PC-9 (cell line): Measurements from ENCODE around the gene CDT1. TPM values are rescaled to one million over a fixed set of nuclear protein-coding genes. Genes with fewer than 3 reads are reported as not detected.

ENCODE experiments used
- BruUV-seq: library from RNA; stranded (reverse); fragments of 400-500 nt; replicated peaks from 2 replicates; lab custom pipeline; 2021; lab: Mats Ljungman, UMichigan
- CTCF ChIA-PET: fragments of 300-600 bp; sonication (Branson Sonifier 250); formaldehyde crosslinking; loops from one replicate; lab custom pipeline; 2022; ENCODE audit warnings: antibody characterized with exemption; lab: Charles Lee
- POLR2A ChIA-PET: fragments of 300-600 bp; sonication (Branson Sonifier 250); formaldehyde crosslinking; loops from one replicate; lab custom pipeline; 2022; ENCODE audit warnings: antibody characterized with exemption; ENCODE audit not compliant: unreplicated experiment; lab: Charles Lee
- DNase-seq, 2 experiments: peaks; one replicate each; pipeline versions ENCODE4 v3.0.0 to v3.0.0-alpha.2; 2015 to 2022; ENCODE audit warnings: mixed read lengths in 1 of 2
- H2AFZ ChIP-seq: fragments of 200-600 bp; sonication (generic); 2 replicates; pipeline ENCODE4 v1.8.1; 2017; ENCODE audit warnings: antibody characterized with exemption
- H3F3A ChIP-seq: fragments of 200-600 bp; sonication (generic); 2 replicates; pipeline ENCODE4 v1.8.1; 2017; ENCODE audit warnings: antibody characterized with exemption, mild to moderate bottlenecking, low read depth; ENCODE audit not compliant: insufficient read depth
- H3K27ac ChIP-seq: fragments of 200-600 bp; sonication (generic); 2 replicates; pipeline ENCODE4 v1.6.1; 2016; ENCODE audit warnings: mixed run types
- H3K27me3 ChIP-seq: fragments of 200-600 bp; sonication (generic); 2 replicates; pipeline ENCODE4 v1.6.1; 2016; ENCODE audit warnings: low read depth, mixed run types; ENCODE audit not compliant: insufficient read depth
- H3K36me3 ChIP-seq: fragments of 200-600 bp; sonication (generic); 2 replicates; pipeline ENCODE4 v1.6.1; 2016; ENCODE audit warnings: low read depth, mixed run types
- H3K4me1 ChIP-seq: fragments of 200-600 bp; sonication (generic); replicated peaks from 2 replicates; pipeline ENCODE4 v1.6.1; 2016; ENCODE audit warnings: mixed run types; ENCODE audit not compliant: insufficient read depth
- H3K4me2 ChIP-seq: fragments of 200-600 bp; sonication (generic); 2 replicates; pipeline ENCODE4 v1.6.1; 2017; ENCODE audit warnings: mixed run types
- H3K4me3 ChIP-seq: fragments of 200-600 bp; sonication (generic); 2 replicates; pipeline ENCODE4 v1.6.1; 2016; ENCODE audit warnings: mixed run types
- H3K79me2 ChIP-seq: fragments of 200-600 bp; sonication (generic); 2 replicates; pipeline ENCODE4 v1.6.1; 2017; ENCODE audit warnings: low read depth, mixed run types
- H3K9me2 ChIP-seq: fragments of 200-600 bp; sonication (generic); 2 replicates; pipeline ENCODE4 v1.8.1; 2017; ENCODE audit warnings: mild to moderate bottlenecking; ENCODE audit not compliant: insufficient read depth
- H3K9me3 ChIP-seq: fragments of 200-600 bp; sonication (generic); 2 replicates; pipeline ENCODE4 v1.8.1; 2016; ENCODE audit warnings: low read depth; ENCODE audit not compliant: insufficient read depth
- H4K20me1 ChIP-seq: fragments of 200-600 bp; sonication (generic); 2 replicates; pipeline ENCODE4 v1.8.1; 2017; ENCODE audit not compliant: insufficient read depth
- CTCF ChIP-seq: fragments of 200-600 bp; sonication (generic); conservative IDR thresholded peaks from 2 replicates; pipeline ENCODE4 v1.6.1; 2017; ENCODE audit warnings: mixed run types, antibody characterized with exemption, mild to moderate bottlenecking, moderate library complexity
- EZH2 ChIP-seq: fragments of 200-600 bp; sonication (generic); IDR thresholded peaks from 2 replicates; pipeline ENCODE4 v1.8.0; 2017; ENCODE audit warnings: antibody characterized with exemption, low read depth
- intact Hi-C: fragments of 100-400 bp; cut with micrococcal nuclease; formaldehyde crosslinking; loops from one replicate; pipeline ENCODE4 v1.10.0; 2022; ENCODE audit not compliant: unreplicated experiment
- total RNA-seq: library from RNA; stranded (reverse); gene quantifications from 2 replicates; pipeline ENCODE4 v1.2.3, GENCODE V29; 2021

The CDT1 gene
- total RNA-seq, 1 experiment from 2014 or later, result 73.2 TPM

- CTCF ChIA-PET, result interaction anchor here (0.9 to 1.3 kb wide), 3 partner anchors 12 to 21 kb away, joined by 3 to 10 read pairs (median 3); no protein-coding TSS in a partner anchor
- Histone ChIP-seq H3K79me2 (peaks cover 72% of the 10 kb centered on the region), H2AFZ (no peak overlapping the region), H3K4me1 (peaks cover 93% of the 10 kb centered on the region), H3K4me2 (peak overlapping the region; percentile 38), H3K9me2 (no peaks in the 10 kb centered on the region), H3K9me3 (no peaks in the 10 kb centered on the region), H3K36me3 (no peaks in the 10 kb centered on the region), H3K27me3 (no peaks in the 10 kb centered on the region), H3F3A (peaks cover 73% of the 10 kb centered on the region), H3K4me3 (no peak overlapping the region), H4K20me1 (peaks cover 36% of the 10 kb centered on the region), H3K27ac (no peak overlapping the region)
- peak; percentile 63 to 74 for DNase-seq
- BruUV-seq, result no TSS peak
- no peak for TF ChIP-seq EZH2
- TF ChIP-seq CTCF, result no peak
- POLR2A ChIA-PET, result interaction anchor here (0.6 to 1.1 kb wide), 4 partner anchors 9 to 51 kb away, joined by 3 to 4 read pairs (median 3); no protein-coding TSS in a partner anchor
- intact Hi-C loops, result loop anchor here (5.0 kb wide), 1 partner anchor 96 kb away; the partner anchor contains the start of gene MVD
Measured at GRCh38 chr16:88758227-88758943, 45.2 kb upstream of the CDT1 start.

- Histone ChIP-seq H2AFZ (no peak overlapping the region), H3K79me2 (peaks cover 69% of the 10 kb centered on the region), H3F3A (peaks cover 78% of the 10 kb centered on the region), H3K9me2 (no peaks in the 10 kb centered on the region), H3K27ac (no peak overlapping the region), H3K4me3 (no peak overlapping the region), H3K36me3 (no peaks in the 10 kb centered on the region), H3K4me1 (peaks cover 97% of the 10 kb centered on the region), H3K9me3 (no peaks in the 10 kb centered on the region), H3K4me2 (peak overlapping the region; percentile 38), H3K27me3 (no peaks in the 10 kb centered on the region), H4K20me1 (peaks cover 34% of the 10 kb centered on the region)
- no TSS peak for BruUV-seq
- intact Hi-C loops, result loop anchor here (5.0 kb wide), 1 partner anchor 97 kb away; the partner anchor contains the start of gene MVD
- TF ChIP-seq EZH2, result no peak
- TF ChIP-seq CTCF, result no peak
- no peak for DNase-seq
- CTCF ChIA-PET, result interaction anchor here (0.7 to 1.3 kb wide), 2 partner anchors 21 to 35 kb away, joined by 3 to 6 read pairs; no protein-coding TSS in a partner anchor
- POLR2A ChIA-PET, result interaction anchor here (0.6 to 1.1 kb wide), 4 partner anchors 11 to 50 kb away, joined by 3 to 4 read pairs (median 4); no protein-coding TSS in a partner anchor
Measured at GRCh38 chr16:88758944-88759244, 44.7 kb upstream of the CDT1 start.

- Histone ChIP-seq H3K27me3 (no peaks in the 10 kb centered on the region), H3K36me3 (no peaks in the 10 kb centered on the region), H3K27ac (no peak overlapping the region), H3K9me3 (no peaks in the 10 kb centered on the region), H3K4me2 (peak overlapping the region; percentile 38; the same call in 1 of the 2 replicates), H2AFZ (no peak overlapping the region), H3F3A (peaks cover 79% of the 10 kb centered on the region), H3K4me1 (peaks cover 97% of the 10 kb centered on the region), H4K20me1 (peaks cover 31% of the 10 kb centered on the region), H3K79me2 (peaks cover 69% of the 10 kb centered on the region), H3K9me2 (no peaks in the 10 kb centered on the region), H3K4me3 (no peak overlapping the region)
- intact Hi-C loops, result loop anchor here (5.0 kb wide), 1 partner anchor 97 kb away; the partner anchor contains the start of gene MVD
- BruUV-seq, result no TSS peak
- POLR2A ChIA-PET, result interaction anchor here (0.6 to 0.7 kb wide), 5 partner anchors 10 to 718 kb away, joined by 3 to 35 read pairs (median 4); no protein-coding TSS in a partner anchor
- CTCF ChIA-PET, result interaction anchor here (0.7 kb wide), 2 partner anchors 22 to 35 kb away, joined by 3 to 6 read pairs; no protein-coding TSS in a partner anchor
- no peak for TF ChIP-seq CTCF
- TF ChIP-seq EZH2, result no peak
- DNase-seq, result peak in 1 of 2 experiments; percentile 52
Measured at GRCh38 chr16:88759245-88759975, 44.2 kb upstream of the CDT1 start.
